PC-3 (cell line): ENCODE data around the gene UBXN6. TPM values are rescaled to one million over a fixed set of nuclear protein-coding genes. Genes with fewer than 3 reads are reported as not detected.

ENCODE experiments used
- ATAC-seq: fragments of 200-7000 bp; cut with Tn5 transposase; 2 replicates; pipeline ENCODE4 v1.9.1; 2020; ENCODE audit warnings: mild to moderate bottlenecking, moderate library complexity
- BruUV-seq: library from RNA; stranded (reverse); fragments of 400-500 nt; replicated peaks from 2 replicates; lab custom pipeline; 2021; lab: Mats Ljungman, UMichigan
- CTCF ChIA-PET: fragments of 300-600 bp; sonication (Branson Sonifier 250); formaldehyde crosslinking; loops from one replicate; lab custom pipeline; 2022; ENCODE audit warnings: antibody characterized with exemption; lab: Charles Lee
- POLR2A ChIA-PET: fragments of 300-600 bp; sonication (Branson Sonifier 250); formaldehyde crosslinking; loops from one replicate; lab custom pipeline; 2022; ENCODE audit warnings: antibody characterized with exemption; ENCODE audit not compliant: unreplicated experiment; lab: Charles Lee
- DNase-seq: peaks from one replicate; pipeline ENCODE4 v3.0.0-alpha.2; 2015
- H2AFZ ChIP-seq: fragments of 300-600 bp; sonication (generic); 2 replicates; pipeline ENCODE4 v1.6.0; 2016; ENCODE audit warnings: antibody characterized with exemption, low read length
- H3F3A ChIP-seq: fragments of 300-600 bp; sonication (generic); one replicate; pipeline ENCODE4 v1.6.0; 2017; ENCODE audit warnings: antibody characterized with exemption, low read length, control low read depth, mild to moderate bottlenecking; ENCODE audit not compliant: unreplicated experiment
- H3K27ac ChIP-seq: fragments of 300-600 bp; sonication (generic); 2 replicates; pipeline ENCODE4 v1.5.1; 2016; ENCODE audit warnings: mild to moderate bottlenecking, low read length
- H3K27me3 ChIP-seq: fragments of 300-600 bp; sonication (generic); 2 replicates; pipeline ENCODE4 v1.6.1; 2016; ENCODE audit warnings: low read length, mixed read lengths
- H3K36me3 ChIP-seq: fragments of 300-600 bp; sonication (generic); 2 replicates; pipeline ENCODE4 v1.6.1; 2016; ENCODE audit warnings: low read depth, mixed run types, low read length, mixed read lengths
- H3K4me1 ChIP-seq: fragments of 300-600 bp; sonication (generic); 2 replicates; pipeline ENCODE4 v1.5.1; 2016; ENCODE audit warnings: low read length; ENCODE audit not compliant: insufficient read depth
- H3K4me2 ChIP-seq: fragments of 300-600 bp; sonication (generic); 2 replicates; pipeline ENCODE4 v1.6.0; 2016; ENCODE audit warnings: low read length
- H3K4me3 ChIP-seq: fragments of 300-600 bp; sonication (generic); 2 replicates; pipeline ENCODE4 v1.5.1; 2016; ENCODE audit warnings: mild to moderate bottlenecking, low read length, mixed read lengths
- H3K79me2 ChIP-seq: fragments of 300-600 bp; sonication (generic); 2 replicates; pipeline ENCODE4 v1.6.1; 2017; ENCODE audit warnings: low read length, mixed read lengths
- H3K9ac ChIP-seq: fragments of 300-600 bp; sonication (generic); 2 replicates; pipeline ENCODE4 v1.6.0; 2016; ENCODE audit warnings: mild to moderate bottlenecking, low read length
- H3K9me2 ChIP-seq: fragments of 300-600 bp; sonication (generic); replicated peaks from 2 replicates; pipeline ENCODE4 v1.6.1; 2016; ENCODE audit warnings: mixed run types, low read length, mixed read lengths
- H3K9me3 ChIP-seq: fragments of 300-600 bp; sonication (generic); 2 replicates; pipeline ENCODE4 v1.6.1; 2016; ENCODE audit warnings: low read length, mixed read lengths
- H4K20me1 ChIP-seq: fragments of 300-600 bp; sonication (generic); 2 replicates; pipeline ENCODE4 v1.6.1; 2016; ENCODE audit warnings: low read length, mixed read lengths
- EZH2 ChIP-seq: fragments of 300-600 bp; sonication (generic); IDR thresholded peaks from one replicate; pipeline ENCODE4 v1.6.1; 2017; ENCODE audit warnings: antibody characterized with exemption, mild to moderate bottlenecking, low read length; ENCODE audit not compliant: unreplicated experiment
- EZH2phosphoT487 ChIP-seq: fragments of 300-600 bp; sonication (generic); IDR thresholded peaks from 2 replicates; pipeline ENCODE4 v1.6.1; 2018; ENCODE audit warnings: mild to moderate bottlenecking, antibody characterized with exemption, low read length, borderline replicate concordance
- intact Hi-C: fragments of 100-400 bp; cut with micrococcal nuclease; formaldehyde crosslinking; loops from 2 replicates; pipeline ENCODE4 v1.9.0; 2023
- total RNA-seq: library from RNA; depleted of rRNA; stranded (reverse); fragments of >200 nt; gene quantifications from 2 replicates; pipeline ENCODE4 v1.2.3, GENCODE V29; 2014
- TF ChIP-seq, protein P1 (sequence below): fragments of 300-600 bp; sonication (generic); conservative IDR thresholded peaks from 2 replicates; pipeline ENCODE4 v1.5.1; 2017; ENCODE audit warnings: antibody characterized with exemption, low read depth, mild to moderate bottlenecking, low read length

Gene UBXN6
- total RNA-seq, 1 experiment from 2014 or later: 64.0 TPM

DNA sequence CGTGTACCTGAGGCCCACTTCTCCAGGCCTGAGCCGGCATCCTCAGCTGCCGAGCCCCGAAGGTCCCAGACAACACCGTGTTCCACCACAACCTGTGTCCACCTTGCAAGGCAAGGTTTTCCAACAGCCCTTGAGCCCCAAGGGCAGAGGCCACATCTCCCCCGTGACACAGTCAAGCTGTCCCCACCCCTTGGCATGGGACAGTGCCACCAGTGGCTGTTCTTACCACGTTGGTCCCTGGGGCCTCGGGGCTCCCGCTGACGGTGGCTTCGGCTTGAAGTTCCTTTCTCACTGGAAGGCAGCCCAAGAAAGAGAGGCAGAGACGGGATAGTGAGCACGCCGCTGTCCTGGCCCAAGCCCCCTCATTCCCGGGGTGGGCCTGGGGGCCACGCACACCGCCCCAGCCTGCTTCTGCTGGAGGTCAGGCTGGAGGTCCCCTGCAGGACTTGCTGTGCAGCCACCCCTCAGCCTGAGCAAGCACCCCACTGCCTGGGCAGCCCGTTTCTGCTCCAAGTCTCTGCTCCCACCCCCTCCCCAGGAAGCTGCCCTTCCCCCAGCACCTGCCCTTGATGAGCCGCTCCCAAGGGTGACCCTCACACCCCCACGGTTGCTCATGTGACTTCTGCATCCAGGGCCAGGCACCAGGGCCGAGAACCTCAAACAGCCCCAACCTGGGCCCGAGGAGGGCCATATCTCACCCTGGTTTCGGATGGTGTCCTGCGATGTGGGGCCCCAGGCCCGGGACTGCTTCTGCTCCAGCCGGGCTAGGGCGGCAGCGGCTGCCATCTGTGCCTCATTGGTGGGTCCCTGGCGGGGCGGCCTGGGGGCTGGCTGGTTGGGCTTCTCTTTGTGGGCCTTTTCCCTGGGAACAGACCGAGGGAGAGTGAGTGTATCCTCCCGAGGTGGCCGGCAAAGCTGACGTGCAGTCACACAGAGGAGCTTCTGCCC, 4.1 kb downstream of the UBXN6 start:
- ATAC-seq: no peak
- H3K79me2 ChIP-seq: peaks cover 17% of the 10 kb centered on the region
- intact Hi-C loops: no loop called here
- no peaks in the 10 kb centered on the region for H3K27me3 ChIP-seq
- H3K9ac ChIP-seq: no peak overlapping the region
- H3F3A ChIP-seq: no peaks in the 10 kb centered on the region
- POLR2A ChIA-PET: no interaction called here
- no peak for DNase-seq
- no peak overlapping the region for H3K27ac ChIP-seq
- H3K9me3 ChIP-seq: no peaks in the 10 kb centered on the region
- no peaks in the 10 kb centered on the region for H4K20me1 ChIP-seq
- no TSS peak for BruUV-seq
- H3K9me2 ChIP-seq: no peaks in the 10 kb centered on the region
- H3K4me3 ChIP-seq: no peak overlapping the region
- H3K4me2 ChIP-seq: no peak overlapping the region
- H3K36me3 ChIP-seq: no peaks in the 10 kb centered on the region
- CTCF ChIA-PET: no interaction called here
- no peak overlapping the region for H2AFZ ChIP-seq
- TF ChIP-seq, protein P1, sequence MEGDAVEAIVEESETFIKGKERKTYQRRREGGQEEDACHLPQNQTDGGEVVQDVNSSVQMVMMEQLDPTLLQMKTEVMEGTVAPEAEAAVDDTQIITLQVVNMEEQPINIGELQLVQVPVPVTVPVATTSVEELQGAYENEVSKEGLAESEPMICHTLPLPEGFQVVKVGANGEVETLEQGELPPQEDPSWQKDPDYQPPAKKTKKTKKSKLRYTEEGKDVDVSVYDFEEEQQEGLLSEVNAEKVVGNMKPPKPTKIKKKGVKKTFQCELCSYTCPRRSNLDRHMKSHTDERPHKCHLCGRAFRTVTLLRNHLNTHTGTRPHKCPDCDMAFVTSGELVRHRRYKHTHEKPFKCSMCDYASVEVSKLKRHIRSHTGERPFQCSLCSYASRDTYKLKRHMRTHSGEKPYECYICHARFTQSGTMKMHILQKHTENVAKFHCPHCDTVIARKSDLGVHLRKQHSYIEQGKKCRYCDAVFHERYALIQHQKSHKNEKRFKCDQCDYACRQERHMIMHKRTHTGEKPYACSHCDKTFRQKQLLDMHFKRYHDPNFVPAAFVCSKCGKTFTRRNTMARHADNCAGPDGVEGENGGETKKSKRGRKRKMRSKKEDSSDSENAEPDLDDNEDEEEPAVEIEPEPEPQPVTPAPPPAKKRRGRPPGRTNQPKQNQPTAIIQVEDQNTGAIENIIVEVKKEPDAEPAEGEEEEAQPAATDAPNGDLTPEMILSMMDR: no peak
- TF ChIP-seq EZH2phosphoT487 (no peak), EZH2 (no peak)
- no peaks in the 10 kb centered on the region; the same call in 1 of the 2 replicates for H3K4me1 ChIP-seq

- DNase-seq: no peak
- no peak for TF ChIP-seq EZH2
- Histone ChIP-seq H3K27ac (no peak overlapping the region), H3K9ac (no peak overlapping the region), H3K4me3 (no peak overlapping the region), H3K36me3 (no peaks in the 10 kb centered on the region), H3K79me2 (peaks cover 17% of the 10 kb centered on the region), H4K20me1 (no peaks in the 10 kb centered on the region), H3K9me2 (no peaks in the 10 kb centered on the region), H2AFZ (no peak overlapping the region), H3K27me3 (no peaks in the 10 kb centered on the region), H3K9me3 (no peaks in the 10 kb centered on the region), H3K4me2 (no peak overlapping the region), H3F3A (no peaks in the 10 kb centered on the region), H3K4me1 (no peaks in the 10 kb centered on the region; the same call in 1 of the 2 replicates)
- ChIA-PET CTCF (no interaction called here), POLR2A (no interaction called here)
- no peak for ATAC-seq
- intact Hi-C loops: no loop called here
- BruUV-seq: no TSS peak
Observed at GRCh38 chr19:4452230-4452990, 5.2 kb downstream of the UBXN6 start.

DNA sequence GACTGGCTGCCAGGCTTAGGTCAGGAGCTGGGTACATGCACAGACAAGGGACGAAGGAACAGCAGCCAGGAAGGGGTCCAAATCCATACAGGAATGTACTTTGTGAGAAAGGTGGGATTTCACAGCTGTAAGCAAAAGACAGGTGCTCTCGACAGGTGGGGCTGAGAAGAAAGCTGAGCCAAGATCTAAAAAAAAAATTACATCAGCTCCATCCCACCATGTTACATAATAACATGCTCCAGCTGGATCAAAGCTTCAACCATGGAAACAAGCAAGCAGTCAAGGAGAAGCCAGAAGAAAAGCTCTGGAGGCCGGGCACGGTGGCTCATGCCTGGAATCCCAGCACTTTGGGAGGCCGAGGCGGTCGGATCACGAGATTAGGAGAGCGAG, 8.0 kb downstream of the UBXN6 start:
- CTCF ChIA-PET: no interaction called here
- H3K27ac ChIP-seq: no peak overlapping the region
- H2AFZ ChIP-seq: no peak overlapping the region
- H3K79me2 ChIP-seq: no peaks in the 10 kb centered on the region
- H3F3A ChIP-seq: no peaks in the 10 kb centered on the region
- POLR2A ChIA-PET: no interaction called here
- no peaks in the 10 kb centered on the region for H3K9me2 ChIP-seq
- no TSS peak for BruUV-seq
- H3K9me3 ChIP-seq: no peaks in the 10 kb centered on the region
- no peaks in the 10 kb centered on the region for H3K36me3 ChIP-seq
- no peak overlapping the region for H3K4me3 ChIP-seq
- DNase-seq: no peak
- ATAC-seq: no peak
- intact Hi-C loops: no loop called here
- H3K27me3 ChIP-seq: no peaks in the 10 kb centered on the region
- no peak overlapping the region for H3K9ac ChIP-seq
- H4K20me1 ChIP-seq: no peaks in the 10 kb centered on the region
- TF ChIP-seq, protein P1: no peak
- TF ChIP-seq EZH2 (no peak), EZH2phosphoT487 (no peak)
- H3K4me1 ChIP-seq: no peaks in the 10 kb centered on the region
- H3K4me2 ChIP-seq: no peak overlapping the region
